ENCODE data around the gene CADPS2.

The CADPS2 gene

GRCh38 chr7:122629412-122629953 is 256.8 kb downstream of the CADPS2 start:
- TF ChIP-seq CTCF (IDR thresholded peaks at IDR 0.05; ENCODE audit: low read depth, low read length, missing control alignments) = no peak
- Histone ChIP-seq H3K36me3 (replicated peaks) (no peaks in the 10 kb centered on the region), H3K27ac (no peak overlapping the region), H3K27me3 (replicated peaks) (no peaks in the 10 kb centered on the region), H3K4me3 (ENCODE audit: low read depth, low read length) (no peak overlapping the region)
- in situ Hi-C loops (cut with HindIII; ENCODE audit: low pct_ligation_motif_present, low sequenced_read_pairs) = no loop called here
- no peak for DNase-seq

GRCh38 chr7:122628651-122629411 is 257.4 kb downstream of the CADPS2 start:
- H3K27ac ChIP-seq = no peak overlapping the region
- no peak for TF ChIP-seq CTCF (IDR thresholded peaks at IDR 0.05; ENCODE audit: low read depth, low read length, missing control alignments)
- in situ Hi-C loops (cut with HindIII; ENCODE audit: low pct_ligation_motif_present, low sequenced_read_pairs) = no loop called here
- no peaks in the 10 kb centered on the region for H3K27me3 ChIP-seq (replicated peaks)
- DNase-seq = no peak
- H3K4me3 ChIP-seq (ENCODE audit: low read depth, low read length) = no peak overlapping the region
- H3K36me3 ChIP-seq (replicated peaks) = no peaks in the 10 kb centered on the region

GRCh38 chr7:122626785-122627184 is 259.5 kb downstream of the CADPS2 start:
- no peak overlapping the region for H3K27ac ChIP-seq
- H3K36me3 ChIP-seq (replicated peaks) = no peaks in the 10 kb centered on the region
- no peaks in the 10 kb centered on the region for H3K27me3 ChIP-seq (replicated peaks)
- DNase-seq = no peak
- no peak overlapping the region for H3K4me3 ChIP-seq (ENCODE audit: low read depth, low read length)
- TF ChIP-seq CTCF (IDR thresholded peaks at IDR 0.05; ENCODE audit: low read depth, low read length, missing control alignments) = no peak
- in situ Hi-C loops (cut with HindIII; ENCODE audit: low pct_ligation_motif_present, low sequenced_read_pairs) = no loop called here

- in situ Hi-C loops (cut with HindIII; ENCODE audit: low pct_ligation_motif_present, low sequenced_read_pairs) = no loop called here
- no peak for TF ChIP-seq CTCF (IDR thresholded peaks at IDR 0.05; ENCODE audit: low read depth, low read length, missing control alignments)
- Histone ChIP-seq H3K36me3 (replicated peaks) (no peaks in the 10 kb centered on the region), H3K4me3 (ENCODE audit: low read depth, low read length) (no peak overlapping the region), H3K27me3 (replicated peaks) (no peaks in the 10 kb centered on the region), H3K27ac (no peak overlapping the region)
- DNase-seq = no peak
These were observed 263.6 kb downstream of the CADPS2 start for GRCh38 chr7:122622682-122623081.

GRCh38 chr7:122619664-122620063 is 266.6 kb downstream of the CADPS2 start:
- no peak for TF ChIP-seq CTCF (IDR thresholded peaks at IDR 0.05; ENCODE audit: low read depth, low read length, missing control alignments)
- no peak for DNase-seq
- Histone ChIP-seq H3K4me3 (ENCODE audit: low read depth, low read length) (no peak overlapping the region), H3K27ac (no peak overlapping the region), H3K36me3 (replicated peaks) (no peaks in the 10 kb centered on the region), H3K27me3 (replicated peaks) (no peaks in the 10 kb centered on the region)
- in situ Hi-C loops (cut with HindIII; ENCODE audit: low pct_ligation_motif_present, low sequenced_read_pairs) = no loop called here

All from brain microvascular endothelial cell (primary cell).